ENCODE data around the gene CACNB2.
"Not testable (repeated sequence)": the region's sequence is repeated elsewhere in the genome, so short reads cannot be mapped to it uniquely, and the experiment has no call there.

CACNB2 gene

GRCh38 chr10:18196806-18197550 lies 56.8 kb downstream of the CACNB2 start:
- DNase-seq (ENCODE audit: low read depth in 2 of 3, low spot score in 2 of 3): no peak

- DNase-seq (ENCODE audit: low read depth in 2 of 3, low spot score in 2 of 3): no peak
Observed at GRCh38 chr10:18197706-18198105, 57.5 kb downstream of the CACNB2 start.

GRCh38 chr10:18201877-18202276 lies 61.7 kb downstream of the CACNB2 start:
- no peak for DNase-seq (ENCODE audit: low read depth in 2 of 3, low spot score in 2 of 3)

GRCh38 chr10:18202680-18203460 lies 62.6 kb downstream of the CACNB2 start:
- DNase-seq (ENCODE audit: low read depth in 2 of 3, low spot score in 2 of 3): no peak

- no peak for DNase-seq (ENCODE audit: low read depth in 2 of 3, low spot score in 2 of 3)
Observed at GRCh38 chr10:18203471-18203870, 63.2 kb downstream of the CACNB2 start.

- no peak for DNase-seq (ENCODE audit: low read depth in 2 of 3, low spot score in 2 of 3)
Observed at GRCh38 chr10:18204039-18204835, 64.0 kb downstream of the CACNB2 start.

- no peak for DNase-seq (ENCODE audit: low read depth in 2 of 3, low spot score in 2 of 3)
Observed at GRCh38 chr10:18205098-18205834, 65.0 kb downstream of the CACNB2 start.

GRCh38 chr10:18208186-18208585 lies 68.0 kb downstream of the CACNB2 start:
- not testable (repeated sequence) for DNase-seq (ENCODE audit: low read depth in 2 of 3, low spot score in 2 of 3)

- no peak for DNase-seq (ENCODE audit: low read depth in 2 of 3, low spot score in 2 of 3)
Observed at GRCh38 chr10:18209241-18209640, 69.0 kb downstream of the CACNB2 start.

GRCh38 chr10:18210711-18211110 lies 70.5 kb downstream of the CACNB2 start:
- DNase-seq (ENCODE audit: low read depth in 2 of 3, low spot score in 2 of 3): no peak

- no peak for DNase-seq (ENCODE audit: low read depth in 2 of 3, low spot score in 2 of 3)
Observed at GRCh38 chr10:18211862-18212261, 71.6 kb downstream of the CACNB2 start.

- no peak for DNase-seq (ENCODE audit: low read depth in 2 of 3, low spot score in 2 of 3)
Observed at GRCh38 chr10:18213271-18213670, 73.0 kb downstream of the CACNB2 start.

GRCh38 chr10:18214691-18215563 lies 74.7 kb downstream of the CACNB2 start:
- DNase-seq (ENCODE audit: low read depth in 2 of 3, low spot score in 2 of 3): no peak

- no peak for DNase-seq (ENCODE audit: low read depth in 2 of 3, low spot score in 2 of 3)
Observed at GRCh38 chr10:18216482-18216881, 76.3 kb downstream of the CACNB2 start.

- DNase-seq (ENCODE audit: low read depth in 2 of 3, low spot score in 2 of 3): no peak
Observed at GRCh38 chr10:18217577-18217976, 77.4 kb downstream of the CACNB2 start.

GRCh38 chr10:18219146-18219545 lies 78.9 kb downstream of the CACNB2 start:
- DNase-seq (ENCODE audit: low read depth in 2 of 3, low spot score in 2 of 3): no peak

GRCh38 chr10:18221123-18221522 lies 80.9 kb downstream of the CACNB2 start:
- DNase-seq (ENCODE audit: low read depth in 2 of 3, low spot score in 2 of 3): no peak

- DNase-seq (ENCODE audit: low read depth in 2 of 3, low spot score in 2 of 3): no peak
Observed at GRCh38 chr10:18221882-18222281, 81.7 kb downstream of the CACNB2 start.

GRCh38 chr10:18222866-18223265 lies 82.6 kb downstream of the CACNB2 start:
- no peak for DNase-seq (ENCODE audit: low read depth in 2 of 3, low spot score in 2 of 3)

GRCh38 chr10:18223898-18224297 lies 83.7 kb downstream of the CACNB2 start:
- DNase-seq (ENCODE audit: low read depth in 2 of 3, low spot score in 2 of 3): no peak
